ENCODE data around the gene POMC. TPM values are rescaled to one million over a fixed set of nuclear protein-coding genes. Genes with fewer than 3 reads are reported as not detected.

POMC gene
- polyA plus RNA-seq, 2 donors = 0.59 to 2.1 TPM

- Histone ChIP-seq H3K9me3 (ENCODE audit: control insufficient read depth in 2 of 2, insufficient read depth in 1 of 2, low read depth in 1 of 2, low read length in 1 of 2) (no peaks in the 10 kb centered on the region), H3K4me1 (ENCODE audit: control insufficient read depth in 2 of 2, insufficient read depth in 2 of 2, low read length in 1 of 2) (no peaks in the 10 kb centered on the region), H3K27ac (ENCODE audit: low read depth in 2 of 2, low read length in 1 of 2) (no peak overlapping the region), H3K36me3 (ENCODE audit: control insufficient read depth in 2 of 2, insufficient read depth in 2 of 2, low read length in 1 of 2) (no peaks in the 10 kb centered on the region), H3K4me3 (ENCODE audit: low read depth in 1 of 2, low read length in 2 of 2) (no peak overlapping the region), H3K27me3 (ENCODE audit: control insufficient read depth in 1 of 2, insufficient read depth in 2 of 2, low read length in 2 of 2) (no peaks in the 10 kb centered on the region)
- WGBS, 2 donors = 90 to 91% methylated on average over 9 of the region's 9 CpGs
Measured at GRCh38 chr2:25115249-25115883, 53.0 kb downstream of the POMC start.

DNA sequence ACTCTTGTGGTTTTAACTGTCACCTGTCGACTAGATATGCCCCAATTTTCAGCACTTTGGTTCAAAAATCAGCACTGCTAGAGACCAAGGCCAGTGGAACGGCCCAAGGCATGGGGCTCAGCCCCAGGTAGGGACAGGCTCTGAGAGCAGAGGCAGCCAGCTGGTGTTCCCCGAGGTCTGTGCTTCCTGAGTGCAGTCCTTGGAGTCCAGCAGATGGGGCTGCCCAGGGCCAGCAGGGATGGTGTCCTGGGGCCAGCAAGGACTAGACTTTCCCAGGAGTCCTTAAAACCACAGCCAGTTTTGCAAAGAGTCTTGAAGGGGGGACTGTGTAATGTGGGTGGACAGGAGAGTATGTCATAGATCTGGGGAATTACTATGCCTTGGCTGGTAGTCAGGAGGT lies 56.3 kb downstream of the POMC start:
- H3K27me3 ChIP-seq (ENCODE audit: control insufficient read depth in 1 of 2, insufficient read depth in 2 of 2, low read length in 2 of 2) = no peaks in the 10 kb centered on the region
- H3K27ac ChIP-seq (ENCODE audit: low read depth in 2 of 2, low read length in 1 of 2) = no peak overlapping the region
- no peaks in the 10 kb centered on the region for H3K36me3 ChIP-seq (ENCODE audit: control insufficient read depth in 2 of 2, insufficient read depth in 2 of 2, low read length in 1 of 2)
- no peak overlapping the region for H3K4me3 ChIP-seq (ENCODE audit: low read depth in 1 of 2, low read length in 2 of 2)
- 79 to 83% methylated on average over 3 of the region's 3 CpGs for WGBS, 2 donors
- H3K4me1 ChIP-seq (ENCODE audit: control insufficient read depth in 2 of 2, insufficient read depth in 2 of 2, low read length in 1 of 2) = no peaks in the 10 kb centered on the region
- no peaks in the 10 kb centered on the region for H3K9me3 ChIP-seq (ENCODE audit: control insufficient read depth in 2 of 2, insufficient read depth in 1 of 2, low read depth in 1 of 2, low read length in 1 of 2)

Other genes starting within 250 kb of the POMC start
- gene ADCY3, start 248.3 kb downstream of the POMC start, polyA plus RNA-seq = 10 to 100 TPM; 15.2 to 32.0 TPM
- gene DNAJC27, start 196.6 kb downstream of the POMC start, polyA plus RNA-seq = 1 to 10 TPM; 1.4 TPM
- gene EFR3B, start 126.5 kb downstream of the POMC start, polyA plus RNA-seq = under 1 TPM; 0.11 to 0.12 TPM
- gene DNMT3A, start 173.3 kb upstream of the POMC start, polyA plus RNA-seq = 1 to 10 TPM; 5.0 to 7.3 TPM